Measurements from ENCODE around the gene PRKN. TPM values are rescaled to one million over a fixed set of nuclear protein-coding genes. Genes with fewer than 3 reads are reported as not detected.

Gene PRKN
- total and polyA plus RNA-seq, 9 donors = 3.0 to 15.0 (median 9.2) TPM

DNA sequence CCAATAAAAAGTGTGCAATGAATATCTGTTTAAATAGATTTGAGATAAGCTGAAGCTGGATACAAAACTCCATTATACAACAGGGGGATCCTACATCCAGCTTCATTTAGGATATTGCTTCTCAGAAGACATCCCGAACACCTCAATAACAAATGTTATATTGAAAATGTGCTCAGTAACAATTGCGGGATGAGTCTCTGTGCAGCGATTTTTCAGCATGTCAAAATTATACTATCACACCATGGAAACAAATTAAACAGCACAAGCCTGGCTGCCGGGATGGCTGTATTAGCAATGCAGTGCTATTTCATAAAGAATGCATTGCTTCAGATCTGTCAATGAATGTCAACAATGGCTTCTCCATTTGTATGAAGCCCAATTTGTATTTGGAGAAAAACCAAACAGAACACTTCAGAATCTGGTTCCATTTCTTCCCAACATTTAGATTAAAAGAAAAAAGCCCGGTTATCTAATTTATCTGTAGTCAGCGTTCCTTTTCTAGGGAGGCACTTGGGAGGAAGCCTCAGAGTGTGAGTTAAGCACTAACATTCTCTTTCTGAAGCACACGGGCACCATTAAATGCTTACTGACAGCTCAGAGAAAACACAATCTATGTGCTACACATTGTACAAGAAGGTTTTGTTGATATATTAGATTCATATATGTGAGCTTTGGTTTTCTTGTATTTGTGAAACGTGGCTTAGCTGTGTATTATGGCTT, 1142.8 kb downstream of the PRKN start:
- H3K4me3 ChIP-seq = no peak overlapping the region
- 73 to 80% (median 75%) methylated on average over 8 of the region's 8 CpGs for WGBS, 3 donors
- intact Hi-C loops (cut with DNase I) = no loop called here

DNA sequence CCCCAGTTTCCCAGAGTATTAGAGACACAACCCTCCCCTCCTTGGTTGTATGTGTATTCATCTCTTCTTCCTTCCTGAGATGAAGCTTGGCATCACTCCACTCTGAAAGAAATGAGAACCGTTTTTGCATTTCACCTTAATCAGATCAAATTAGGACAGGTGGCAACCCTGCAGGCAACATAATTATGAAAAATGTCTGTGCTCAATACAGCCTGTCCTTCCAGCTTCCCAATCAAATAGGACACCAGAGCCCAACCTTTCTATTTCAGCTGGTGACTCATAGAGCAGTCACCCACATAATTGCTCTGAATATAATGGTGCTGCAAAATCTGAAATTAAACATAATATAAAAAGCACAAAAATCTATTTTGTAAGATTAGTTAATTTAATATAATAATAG, 1143.5 kb downstream of the PRKN start:
- 31 to 51% (median 33%) methylated on average over 1 of the region's 1 CpG for WGBS, 3 donors
- DNase-seq = no peak
- Histone ChIP-seq H3K36me3 (no peaks in the 10 kb centered on the region), H3K4me1 (ENCODE audit: insufficient read depth) (no peaks in the 10 kb centered on the region), H3K4me3 (no peak overlapping the region), H3K27ac (no peak overlapping the region), H3K9me3 (no peaks in the 10 kb centered on the region), H3K27me3 (no peaks in the 10 kb centered on the region)
- TF ChIP-seq POLR2A (IDR thresholded peaks at IDR 0.05) = no peak
- intact Hi-C loops (cut with DNase I) = no loop called here

More for the DNA sequence above, 1142.8 kb downstream of the PRKN start:
- TF ChIP-seq EP300 (IDR thresholded peaks at IDR 0.05) = no peak
- no peak for TF ChIP-seq POLR2A (IDR thresholded peaks at IDR 0.05)
- TF ChIP-seq, protein P1, sequence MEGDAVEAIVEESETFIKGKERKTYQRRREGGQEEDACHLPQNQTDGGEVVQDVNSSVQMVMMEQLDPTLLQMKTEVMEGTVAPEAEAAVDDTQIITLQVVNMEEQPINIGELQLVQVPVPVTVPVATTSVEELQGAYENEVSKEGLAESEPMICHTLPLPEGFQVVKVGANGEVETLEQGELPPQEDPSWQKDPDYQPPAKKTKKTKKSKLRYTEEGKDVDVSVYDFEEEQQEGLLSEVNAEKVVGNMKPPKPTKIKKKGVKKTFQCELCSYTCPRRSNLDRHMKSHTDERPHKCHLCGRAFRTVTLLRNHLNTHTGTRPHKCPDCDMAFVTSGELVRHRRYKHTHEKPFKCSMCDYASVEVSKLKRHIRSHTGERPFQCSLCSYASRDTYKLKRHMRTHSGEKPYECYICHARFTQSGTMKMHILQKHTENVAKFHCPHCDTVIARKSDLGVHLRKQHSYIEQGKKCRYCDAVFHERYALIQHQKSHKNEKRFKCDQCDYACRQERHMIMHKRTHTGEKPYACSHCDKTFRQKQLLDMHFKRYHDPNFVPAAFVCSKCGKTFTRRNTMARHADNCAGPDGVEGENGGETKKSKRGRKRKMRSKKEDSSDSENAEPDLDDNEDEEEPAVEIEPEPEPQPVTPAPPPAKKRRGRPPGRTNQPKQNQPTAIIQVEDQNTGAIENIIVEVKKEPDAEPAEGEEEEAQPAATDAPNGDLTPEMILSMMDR (IDR thresholded peaks at IDR 0.05) = no peak
- Histone ChIP-seq H3K9me3 (no peaks in the 10 kb centered on the region), H3K4me1 (ENCODE audit: insufficient read depth) (no peaks in the 10 kb centered on the region), H3K27me3 (no peaks in the 10 kb centered on the region), H3K27ac (no peak overlapping the region), H3K36me3 (no peaks in the 10 kb centered on the region)
- no peak for DNase-seq

DNA sequence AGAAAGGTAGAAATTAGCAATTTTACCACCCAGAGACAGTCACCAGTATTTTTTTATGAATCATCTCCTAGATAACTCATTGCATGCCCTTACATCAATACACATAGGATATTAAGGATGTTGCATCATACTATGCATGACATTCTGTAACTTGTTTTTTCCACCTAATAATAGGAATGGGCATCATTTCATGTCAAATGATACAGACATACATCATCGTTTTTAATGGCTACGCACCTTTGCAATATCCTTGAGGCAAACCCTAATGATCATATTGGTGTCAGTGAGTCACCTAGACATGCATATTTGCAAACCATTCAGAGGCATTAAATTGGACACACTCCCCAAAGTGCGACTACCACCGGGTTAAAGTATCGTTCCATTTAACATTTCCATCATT, 1144.0 kb downstream of the PRKN start:
- 96 to 98% (median 96%) methylated on average over 5 of the region's 5 CpGs for WGBS, 3 donors
- no peak for TF ChIP-seq EP300 (IDR thresholded peaks at IDR 0.05)
- H3K9me3 ChIP-seq = no peaks in the 10 kb centered on the region
- no peak for DNase-seq
- H3K4me1 ChIP-seq (ENCODE audit: insufficient read depth) = no peaks in the 10 kb centered on the region
- H3K27me3 ChIP-seq = no peaks in the 10 kb centered on the region
- intact Hi-C loops (cut with DNase I) = no loop called here
- no peak overlapping the region for H3K4me3 ChIP-seq
- H3K36me3 ChIP-seq = no peaks in the 10 kb centered on the region
- H3K27ac ChIP-seq = no peak overlapping the region

GRCh38 chr6:161578478-161578877, 1149.1 kb downstream of the PRKN start:
- no peak for TF ChIP-seq POLR2A (IDR thresholded peaks at IDR 0.05)
- TF ChIP-seq EP300 (IDR thresholded peaks at IDR 0.05) = no peak
- TF ChIP-seq, protein P1 (IDR thresholded peaks at IDR 0.05) = no peak
- no peak for DNase-seq
- H3K4me3 ChIP-seq = no peak overlapping the region
- no peaks in the 10 kb centered on the region for H3K4me1 ChIP-seq (ENCODE audit: insufficient read depth)
- no peaks in the 10 kb centered on the region for H3K27me3 ChIP-seq
- WGBS, 3 donors = 43 to 71% (median 43%) methylated on average over 3 of the region's 3 CpGs
- no peaks in the 10 kb centered on the region for H3K36me3 ChIP-seq
- no peak overlapping the region for H3K27ac ChIP-seq
- intact Hi-C loops (cut with DNase I) = no loop called here
- H3K9me3 ChIP-seq = no peaks in the 10 kb centered on the region

DNA sequence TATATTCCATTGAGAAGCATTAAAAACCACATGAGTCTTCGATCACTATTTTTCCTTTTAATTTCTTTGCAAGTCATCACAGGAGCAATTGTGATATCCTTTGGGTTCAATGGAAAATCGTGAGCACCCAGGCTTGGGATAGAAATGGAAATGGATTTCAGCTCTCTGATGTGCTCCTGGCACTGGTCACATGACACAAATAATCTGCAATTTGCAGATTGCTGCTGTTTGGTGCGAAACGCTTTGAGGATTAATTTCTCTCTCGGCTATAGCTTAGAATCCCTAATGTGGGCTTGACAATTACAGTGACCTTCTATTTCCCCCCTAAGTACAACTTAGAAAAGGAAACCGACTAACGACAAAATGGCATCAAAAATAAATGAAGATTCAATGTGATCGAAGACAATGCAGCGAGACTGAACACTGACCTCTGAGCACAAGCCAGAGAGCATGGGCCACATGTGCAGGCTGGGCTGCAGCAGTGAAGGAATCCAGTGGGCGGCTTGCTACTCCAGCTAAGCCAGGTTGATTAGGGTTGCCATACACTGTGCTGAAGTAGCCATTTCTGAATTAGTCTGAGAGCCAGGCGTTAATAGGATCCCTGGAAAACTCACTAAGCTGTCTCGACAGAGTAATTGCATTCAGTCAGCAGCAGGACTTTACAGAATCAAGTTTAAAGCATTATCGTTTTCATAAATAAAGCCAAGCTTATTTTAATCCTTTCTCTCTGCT, 1151.9 kb downstream of the PRKN start:
- Histone ChIP-seq H3K4me1 (ENCODE audit: insufficient read depth) (no peaks in the 10 kb centered on the region), H3K36me3 (no peaks in the 10 kb centered on the region), H3K9me3 (no peaks in the 10 kb centered on the region), H3K4me3 (no peak overlapping the region), H3K27ac (no peak overlapping the region), H3K27me3 (no peaks in the 10 kb centered on the region)
- intact Hi-C loops (cut with DNase I) = no loop called here
- TF ChIP-seq POLR2A (IDR thresholded peaks at IDR 0.05) (no peak), EP300 (IDR thresholded peaks at IDR 0.05) (no peak)
- TF ChIP-seq, protein P1 (IDR thresholded peaks at IDR 0.05) = no peak
- 76 to 81% (median 79%) methylated on average over 13 of the region's 13 CpGs for WGBS, 3 donors
- DNase-seq = no peak
